ENCODE measurements around the gene EFCAB6. TPM values are rescaled to one million over a fixed set of nuclear protein-coding genes. Genes with fewer than 3 reads are reported as not detected.

EFCAB6 gene
- total RNA-seq, 2 donors from 2014 or later = 0.58 to 1.1 TPM

DNA sequence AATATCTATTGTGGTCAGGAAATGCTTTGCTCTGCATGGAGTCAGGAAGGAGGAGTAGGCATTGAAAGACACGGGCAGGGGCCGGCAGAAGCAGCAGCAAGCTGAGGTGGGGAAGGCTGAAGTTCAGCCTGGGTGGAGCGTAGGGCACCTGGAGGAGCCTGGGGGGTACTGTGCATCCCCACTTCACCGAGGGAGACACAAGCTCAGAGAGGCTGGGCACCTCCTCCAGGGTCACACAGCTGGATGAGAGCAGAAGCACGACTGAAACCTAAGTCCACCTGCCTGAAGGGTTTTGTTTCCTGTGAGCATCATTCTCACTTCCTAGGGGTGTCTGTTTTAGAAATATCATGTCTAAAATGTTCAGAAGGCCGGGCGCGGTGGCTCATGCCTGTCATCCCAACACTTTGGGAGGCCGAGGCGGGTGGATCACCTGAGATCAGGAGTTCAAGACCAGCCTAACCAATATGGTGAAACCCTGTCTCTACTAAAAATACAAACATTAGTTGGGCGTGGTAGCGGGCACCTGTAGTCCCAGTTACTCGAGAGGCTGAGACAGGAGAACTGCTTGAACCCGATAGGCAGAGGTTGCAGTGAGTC, 262.0 kb downstream of the EFCAB6 start:
- no peak for DNase-seq
- intact Hi-C loops (cut with DNase I, micrococcal nuclease) = no loop called here
- ATAC-seq = no peak

DNA sequence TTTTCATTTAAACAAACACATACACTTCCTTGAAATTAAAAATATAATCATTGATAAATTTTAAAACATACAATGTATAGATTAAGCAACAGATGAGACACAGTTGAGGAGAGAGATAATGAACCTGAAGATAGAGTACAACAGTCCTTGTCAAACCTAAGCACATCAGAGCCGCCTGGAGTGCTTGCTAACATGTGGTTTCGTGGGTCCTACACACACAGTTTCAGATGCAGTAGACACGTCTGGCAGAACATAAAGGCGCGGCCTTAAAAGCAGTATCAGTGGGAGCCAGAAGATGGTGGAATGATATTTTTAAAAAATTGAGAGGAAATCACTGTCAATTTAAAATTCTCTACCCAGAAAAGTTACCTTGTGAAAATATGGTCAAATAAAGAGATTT, 265.9 kb downstream of the EFCAB6 start:
- intact Hi-C loops (cut with DNase I, micrococcal nuclease) = no loop called here
- ATAC-seq = no peak
- no peak for DNase-seq

DNA sequence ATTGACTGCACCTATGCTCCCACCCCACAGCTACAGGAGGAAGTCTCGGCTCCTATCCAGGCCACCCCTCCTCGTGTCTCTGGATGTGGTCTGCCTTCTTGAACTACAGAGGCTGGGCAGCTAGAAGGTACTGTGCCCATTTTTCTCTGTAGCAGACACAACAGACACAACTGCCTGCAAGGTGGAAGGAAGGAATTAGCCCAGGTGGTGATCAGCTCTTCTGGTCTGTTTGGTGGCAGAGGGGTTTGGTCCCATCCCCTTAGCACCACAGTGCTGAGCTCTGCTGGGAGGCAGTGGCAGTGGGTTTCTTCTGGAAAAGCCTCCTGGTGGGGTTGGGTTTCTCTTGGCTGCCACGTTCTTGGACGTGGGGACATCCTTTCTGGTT, 267.8 kb downstream of the EFCAB6 start:
- ATAC-seq = no peak
- intact Hi-C loops (cut with DNase I, micrococcal nuclease) = no loop called here
- DNase-seq = no peak

DNA sequence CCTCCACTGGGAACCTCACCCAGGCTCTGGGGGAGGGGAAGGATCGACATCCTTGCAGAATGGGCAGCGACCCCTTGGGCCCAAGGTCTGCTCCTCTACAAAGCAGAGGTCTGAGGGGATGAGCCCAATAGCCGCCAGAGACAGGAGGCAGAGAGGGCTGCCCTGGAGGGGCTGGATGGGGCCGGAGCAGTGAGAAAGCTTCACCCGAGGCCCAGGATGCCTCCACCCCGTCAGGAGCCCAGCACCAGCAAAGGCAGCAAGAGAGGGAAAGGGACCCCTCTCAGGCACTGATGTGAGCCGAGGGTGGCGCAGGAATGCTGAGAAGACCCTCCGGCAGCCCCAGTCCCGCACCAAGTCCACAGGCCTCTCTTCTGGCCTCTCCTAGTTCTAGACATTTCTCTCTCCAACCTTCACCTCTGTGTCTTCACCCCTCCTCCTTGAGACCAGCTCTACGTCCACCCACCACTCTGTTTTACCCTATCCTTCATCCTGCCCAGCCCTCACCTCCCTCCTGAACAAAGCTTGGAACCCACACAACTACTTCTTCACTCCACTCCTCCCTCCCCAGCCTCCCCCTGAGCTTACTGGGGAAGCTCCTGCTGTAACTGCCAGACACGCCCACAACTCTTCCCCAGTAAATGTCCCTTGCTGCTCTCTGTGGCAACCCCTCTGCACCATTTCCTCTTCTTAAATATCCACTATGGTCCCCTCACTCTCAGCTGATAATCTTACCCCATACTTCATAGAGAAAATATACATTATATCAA, 268.4 kb downstream of the EFCAB6 start:
- DNase-seq (no peak), ATAC-seq (no peak)
- intact Hi-C loops (cut with DNase I, micrococcal nuclease) = no loop called here

DNA sequence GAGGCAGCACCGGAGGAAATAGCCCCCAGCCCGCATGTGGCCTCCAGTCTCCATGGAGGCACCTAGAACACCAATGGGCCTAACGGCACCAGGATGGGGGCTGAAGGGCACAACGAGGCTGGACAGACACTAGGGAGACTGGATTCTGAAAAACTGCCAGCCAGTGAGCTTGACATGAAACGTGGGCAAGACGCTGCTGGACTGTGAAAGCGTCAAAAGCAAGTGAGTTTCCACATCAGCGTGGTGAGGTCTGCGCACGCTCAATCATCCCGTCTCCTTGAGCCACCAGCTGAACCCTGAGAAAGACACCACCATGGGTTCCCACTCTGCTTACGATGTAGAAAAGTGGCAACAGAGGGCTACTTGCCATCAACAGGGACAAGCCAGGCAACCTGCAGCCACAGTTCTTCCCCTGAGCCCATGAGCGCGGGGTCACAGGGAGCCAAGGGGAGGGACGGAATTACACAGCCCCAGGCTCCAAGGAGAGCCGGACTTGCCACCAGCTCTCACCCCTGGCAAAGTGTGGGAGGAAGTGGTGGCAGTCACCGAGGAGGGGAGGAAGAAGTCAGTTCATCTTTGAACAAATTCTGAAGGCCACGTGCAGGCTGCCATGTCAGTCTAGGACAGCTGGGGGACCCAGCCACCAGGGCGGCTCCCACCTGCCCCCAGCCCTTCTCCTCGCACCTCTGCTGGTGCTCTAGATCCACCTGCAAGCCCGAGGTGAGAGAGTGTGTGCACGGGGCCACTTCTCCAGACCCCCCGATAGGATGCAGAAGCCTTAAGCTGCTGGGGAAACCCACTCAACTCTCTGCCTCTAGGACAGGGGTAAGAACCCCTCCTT, 269.2 kb downstream of the EFCAB6 start:
- ATAC-seq (no peak), DNase-seq (no peak)
- intact Hi-C loops (cut with DNase I, micrococcal nuclease) = no loop called here

DNA sequence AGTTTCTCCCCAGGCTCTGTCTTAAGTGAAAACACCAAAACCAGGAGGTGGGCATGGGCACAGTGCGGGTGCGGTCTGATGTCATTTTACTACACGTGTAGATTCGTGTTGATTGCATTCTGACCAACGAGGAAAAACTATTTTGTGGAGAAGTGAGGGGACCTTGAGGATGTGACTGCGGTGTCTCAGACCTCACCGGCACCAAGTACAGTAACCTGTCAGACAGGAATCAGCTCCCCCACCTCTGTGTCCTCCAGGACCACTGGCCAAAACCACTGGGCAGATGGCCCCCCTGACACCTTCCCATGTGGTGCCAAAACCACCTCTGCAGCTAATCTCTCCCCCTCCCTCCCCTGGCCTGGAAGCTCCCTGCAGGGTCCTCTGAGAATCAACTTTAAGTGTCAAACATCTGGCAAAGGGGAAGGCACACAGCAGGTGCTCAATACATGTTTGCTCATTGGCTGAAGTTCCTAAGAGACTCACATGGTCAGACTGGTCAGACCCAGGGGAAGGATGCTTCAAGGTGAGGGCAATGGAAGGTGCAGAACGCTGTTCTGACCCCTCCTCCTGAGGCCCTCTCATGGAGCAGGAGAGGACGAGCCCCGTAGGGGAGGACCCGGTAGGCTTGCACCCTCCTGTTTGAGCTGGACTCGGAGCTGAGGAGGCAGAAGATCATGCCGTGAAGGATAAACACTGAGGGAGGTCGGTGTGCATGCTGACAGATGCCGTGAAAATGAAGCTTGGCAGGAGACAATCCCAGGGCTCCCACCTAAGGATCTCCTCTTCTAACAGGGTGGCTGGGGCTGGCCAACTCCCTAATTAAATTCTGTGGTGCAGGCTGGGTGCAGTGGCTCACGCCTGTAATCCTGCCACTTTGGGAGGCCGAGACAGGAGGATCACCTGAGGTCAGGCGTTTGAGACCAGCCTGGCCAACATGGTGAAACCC, 270.4 kb downstream of the EFCAB6 start:
- intact Hi-C loops (cut with DNase I, micrococcal nuclease) = no loop called here
- no peak for ATAC-seq
- no peak for DNase-seq

DNA sequence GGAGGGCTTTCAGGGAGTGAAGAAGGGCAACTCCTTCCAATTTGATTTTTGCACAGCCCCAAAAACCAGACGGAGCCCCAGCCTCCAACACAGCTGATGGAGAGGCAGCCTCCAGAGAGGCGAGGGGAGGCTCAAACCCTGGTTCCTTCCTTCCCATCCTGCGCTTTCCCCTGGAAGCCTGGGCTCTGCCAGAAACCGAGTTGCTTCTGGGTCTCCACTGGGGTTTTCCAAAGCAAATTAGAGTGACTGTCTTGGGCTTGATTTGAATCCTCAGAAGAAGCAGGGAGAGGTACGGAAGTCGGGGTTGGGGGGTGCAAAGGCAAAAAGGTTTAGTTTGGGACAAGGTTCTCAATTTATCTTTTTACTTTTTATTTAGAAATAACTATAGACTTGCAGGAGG, 271.1 kb downstream of the EFCAB6 start:
- DNase-seq (no peak), ATAC-seq (no peak)
- intact Hi-C loops (cut with DNase I, micrococcal nuclease) = no loop called here

DNA sequence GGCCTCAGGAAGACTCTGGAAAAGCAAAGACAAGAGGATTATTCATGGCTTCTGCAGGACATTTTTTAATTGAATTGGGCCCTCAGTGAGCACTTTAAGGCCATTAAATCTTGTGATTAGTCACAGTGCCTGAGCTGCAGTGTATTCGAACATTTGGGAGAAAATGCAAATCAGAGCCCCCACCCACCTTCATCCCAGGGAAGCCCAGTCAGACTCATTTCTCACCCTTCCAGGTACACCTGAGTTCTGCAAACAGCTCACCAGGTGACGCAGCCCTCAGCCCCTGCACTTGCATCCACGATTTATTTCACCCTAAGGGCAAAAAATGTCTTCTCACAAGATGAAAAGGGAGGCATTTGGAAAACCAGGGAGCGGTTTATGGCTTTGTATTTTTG, 271.6 kb downstream of the EFCAB6 start:
- DNase-seq (no peak), ATAC-seq (no peak)
- intact Hi-C loops (cut with DNase I, micrococcal nuclease) = no loop called here

DNA sequence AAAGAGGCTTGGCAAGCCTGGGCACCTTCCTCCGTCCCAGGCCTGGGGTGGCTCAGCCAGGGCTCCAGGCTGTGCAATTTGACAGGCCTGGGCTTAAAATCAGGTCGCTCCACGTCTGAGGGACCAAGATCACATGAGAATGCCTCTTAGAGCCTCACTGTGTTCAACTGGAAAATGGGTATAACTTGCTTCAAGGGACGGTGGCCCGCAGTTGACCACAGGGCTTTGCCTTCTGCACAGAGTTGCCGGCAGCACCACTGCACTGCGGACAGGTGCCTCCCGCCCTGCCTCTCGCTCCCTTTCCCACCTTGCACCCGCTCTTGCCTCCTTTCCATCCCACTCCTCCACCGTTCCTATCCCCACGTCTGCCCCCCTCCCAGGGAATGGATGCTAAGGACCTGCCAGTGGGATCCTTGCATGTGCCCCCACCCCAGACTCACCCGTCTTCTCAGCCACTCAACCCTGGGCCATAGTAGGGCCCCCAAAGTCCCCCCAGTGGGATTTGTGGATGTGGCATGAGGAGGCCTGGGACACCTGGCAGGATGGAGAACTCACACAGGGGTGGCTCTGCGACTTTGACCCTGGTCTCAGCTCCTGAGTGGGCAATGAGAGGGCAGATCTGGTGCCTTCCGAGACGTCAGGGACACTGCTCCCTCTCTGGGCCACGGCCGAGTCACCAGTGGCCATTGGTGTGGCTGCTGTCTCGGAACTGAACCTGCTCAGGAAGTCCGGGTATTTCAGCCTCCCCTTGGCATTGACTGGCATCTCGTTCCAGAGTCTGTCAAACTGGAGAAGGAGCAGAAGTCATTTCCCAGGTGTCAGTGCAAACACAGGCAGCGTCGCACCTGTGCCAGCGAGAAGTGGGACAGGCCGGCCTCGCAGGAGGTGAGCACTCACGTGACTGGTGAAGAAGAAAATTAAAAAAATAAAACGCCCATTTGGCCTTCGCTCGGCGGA, 272.3 kb downstream of the EFCAB6 start:
- no peak for DNase-seq
- intact Hi-C loops (cut with DNase I, micrococcal nuclease) = no loop called here
- ATAC-seq = no peak

DNA sequence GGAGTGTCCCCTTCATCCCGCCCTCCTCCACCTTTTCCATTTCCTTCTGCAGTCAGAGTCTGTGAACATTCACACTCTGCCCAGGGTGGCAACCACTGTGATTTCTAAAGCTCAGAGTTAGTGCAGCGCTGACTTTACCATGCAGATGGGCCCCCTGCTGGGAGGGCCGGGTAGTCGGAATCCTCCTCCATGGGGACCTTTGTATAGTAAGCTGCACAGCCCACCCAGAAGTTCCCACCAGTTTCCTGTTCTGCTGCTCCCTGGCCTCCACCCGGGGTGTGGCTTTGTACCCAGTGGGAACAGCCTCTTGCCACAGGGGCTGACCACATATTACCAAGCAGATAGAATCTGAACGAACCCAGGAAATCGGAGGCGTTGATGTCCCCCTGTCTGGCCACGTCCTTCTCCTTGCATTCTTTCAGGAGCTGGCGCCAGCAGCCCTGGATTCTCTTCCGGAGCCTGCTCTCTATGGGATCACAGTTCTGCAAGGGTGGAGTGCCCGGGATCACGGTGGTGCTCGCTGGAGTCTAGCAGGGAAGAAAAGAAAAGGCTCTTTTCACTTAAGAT, 275.0 kb downstream of the EFCAB6 start:
- ATAC-seq (no peak), DNase-seq (no peak)
- intact Hi-C loops (cut with DNase I, micrococcal nuclease) = no loop called here

DNA sequence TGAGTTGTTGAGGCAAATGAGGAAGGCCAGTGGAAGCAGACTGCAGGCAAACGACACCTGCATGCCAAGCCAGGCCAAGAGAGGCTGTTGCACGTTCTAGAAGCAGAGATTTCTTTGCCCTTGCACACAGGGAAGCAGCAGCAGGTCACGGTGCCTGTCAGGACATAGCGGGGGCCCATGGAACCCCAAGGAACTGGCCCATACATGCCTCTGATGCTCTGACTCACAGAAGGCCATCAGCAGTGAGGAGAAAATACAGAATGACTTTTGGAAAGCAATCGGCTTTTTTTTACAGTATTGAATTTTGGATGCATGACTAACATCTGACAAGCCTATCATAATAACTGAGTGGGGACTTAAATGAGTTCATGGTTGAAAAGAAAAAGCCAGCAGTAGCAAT, 276.4 kb downstream of the EFCAB6 start:
- intact Hi-C loops (cut with DNase I, micrococcal nuclease) = no loop called here
- ATAC-seq = no peak
- DNase-seq = no peak

DNA sequence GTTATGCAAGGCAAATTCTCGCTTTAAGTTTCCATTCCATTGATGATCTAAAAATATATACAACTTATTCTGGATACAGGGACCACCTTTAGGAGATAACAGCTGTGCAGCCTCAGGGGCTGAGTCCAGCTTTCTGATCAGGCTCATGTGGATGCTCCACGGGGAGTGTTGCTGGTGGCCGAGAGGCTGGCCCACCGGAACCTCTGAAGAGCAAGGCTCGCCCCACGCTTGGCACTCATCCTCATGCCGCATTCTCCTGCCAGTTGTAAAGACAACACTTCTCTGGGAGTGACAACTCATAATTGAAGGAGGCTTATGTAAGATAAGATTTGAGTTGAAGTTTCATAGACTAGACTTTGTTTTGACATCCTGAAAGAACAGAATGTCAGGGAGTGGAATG, 276.8 kb downstream of the EFCAB6 start:
- no peak for ATAC-seq
- intact Hi-C loops (cut with DNase I, micrococcal nuclease) = no loop called here
- DNase-seq = no peak

DNA sequence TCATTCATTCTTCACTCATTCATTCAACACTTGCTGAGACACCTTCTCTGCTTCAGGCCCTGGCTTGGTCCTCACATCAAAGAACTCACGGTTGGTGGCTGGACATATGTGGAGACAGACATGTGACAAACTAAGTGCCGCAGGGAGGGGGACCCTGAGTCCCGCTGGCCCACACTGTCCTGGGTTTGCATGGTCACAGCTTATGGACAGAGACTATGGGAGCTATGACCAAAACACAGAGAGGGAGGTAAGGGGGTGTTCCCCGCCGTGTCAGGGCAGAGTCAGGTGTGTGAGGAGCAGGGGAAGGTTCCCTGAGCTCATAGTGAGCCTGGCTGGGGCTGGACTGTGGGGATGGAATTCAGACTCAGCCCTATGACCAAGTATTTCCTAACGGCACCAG, 277.2 kb downstream of the EFCAB6 start:
- DNase-seq (no peak), ATAC-seq (no peak)
- intact Hi-C loops (cut with DNase I, micrococcal nuclease) = no loop called here

DNA sequence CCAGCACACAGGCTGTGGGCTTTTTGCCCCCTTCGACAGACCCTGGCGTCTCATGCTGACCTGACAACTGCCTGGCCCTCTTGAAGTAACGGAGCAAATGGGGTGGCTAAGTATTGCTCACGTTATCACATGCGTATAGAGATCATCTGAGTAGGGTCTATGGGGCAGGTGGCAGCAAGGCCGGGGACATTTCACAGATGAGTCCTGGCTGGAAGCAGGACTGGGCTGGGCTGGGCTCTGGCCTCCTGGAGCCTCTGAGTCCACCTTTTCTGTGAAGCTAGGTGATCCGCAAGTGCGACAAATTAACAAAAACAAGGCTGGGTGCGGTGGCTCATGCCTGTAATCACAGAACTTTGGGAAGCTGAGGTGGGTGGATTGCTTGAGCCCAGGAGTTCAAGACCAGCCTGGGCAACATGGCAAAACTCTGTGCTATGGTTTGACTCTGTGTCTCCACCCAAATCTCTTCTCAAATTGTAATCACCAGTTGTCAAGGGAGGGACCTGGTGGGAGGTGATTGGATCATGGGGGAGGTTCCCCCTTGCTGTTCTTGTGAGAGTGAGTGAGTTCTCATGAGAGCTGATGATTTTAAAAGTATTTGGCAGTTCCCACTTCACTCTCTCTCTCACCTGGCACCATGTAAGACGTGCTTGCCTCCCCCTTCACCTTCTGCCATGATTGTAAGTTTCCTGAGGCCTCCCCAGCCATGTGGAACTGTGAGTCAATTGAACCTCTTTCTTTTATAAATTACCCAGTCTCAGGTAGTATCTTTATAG, 278.3 kb downstream of the EFCAB6 start:
- intact Hi-C loops (cut with DNase I, micrococcal nuclease) = no loop called here

DNA sequence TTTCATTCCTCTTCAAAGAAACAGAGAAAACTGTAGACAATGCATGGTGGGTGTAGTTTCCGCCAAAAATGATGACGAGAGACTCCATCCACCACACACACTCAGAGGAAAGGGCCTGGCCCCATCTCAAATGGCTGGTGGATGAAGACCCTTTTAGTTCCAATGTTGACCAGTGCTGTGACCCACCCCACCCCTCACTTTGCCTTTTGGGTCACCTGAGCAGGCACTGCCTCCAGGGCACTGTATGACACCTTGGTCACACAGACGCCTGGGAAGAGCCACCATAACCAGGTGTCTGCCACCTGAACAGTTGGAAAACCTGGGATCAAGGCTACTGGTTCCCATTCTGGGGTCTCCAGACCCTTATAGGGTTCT, 279.0 kb downstream of the EFCAB6 start:
- no peak for ATAC-seq
- no peak for DNase-seq
- intact Hi-C loops (cut with DNase I, micrococcal nuclease) = no loop called here

More for the DNA sequence above, 278.3 kb downstream of the EFCAB6 start:
- ATAC-seq (no peak), DNase-seq (no peak)

DNA sequence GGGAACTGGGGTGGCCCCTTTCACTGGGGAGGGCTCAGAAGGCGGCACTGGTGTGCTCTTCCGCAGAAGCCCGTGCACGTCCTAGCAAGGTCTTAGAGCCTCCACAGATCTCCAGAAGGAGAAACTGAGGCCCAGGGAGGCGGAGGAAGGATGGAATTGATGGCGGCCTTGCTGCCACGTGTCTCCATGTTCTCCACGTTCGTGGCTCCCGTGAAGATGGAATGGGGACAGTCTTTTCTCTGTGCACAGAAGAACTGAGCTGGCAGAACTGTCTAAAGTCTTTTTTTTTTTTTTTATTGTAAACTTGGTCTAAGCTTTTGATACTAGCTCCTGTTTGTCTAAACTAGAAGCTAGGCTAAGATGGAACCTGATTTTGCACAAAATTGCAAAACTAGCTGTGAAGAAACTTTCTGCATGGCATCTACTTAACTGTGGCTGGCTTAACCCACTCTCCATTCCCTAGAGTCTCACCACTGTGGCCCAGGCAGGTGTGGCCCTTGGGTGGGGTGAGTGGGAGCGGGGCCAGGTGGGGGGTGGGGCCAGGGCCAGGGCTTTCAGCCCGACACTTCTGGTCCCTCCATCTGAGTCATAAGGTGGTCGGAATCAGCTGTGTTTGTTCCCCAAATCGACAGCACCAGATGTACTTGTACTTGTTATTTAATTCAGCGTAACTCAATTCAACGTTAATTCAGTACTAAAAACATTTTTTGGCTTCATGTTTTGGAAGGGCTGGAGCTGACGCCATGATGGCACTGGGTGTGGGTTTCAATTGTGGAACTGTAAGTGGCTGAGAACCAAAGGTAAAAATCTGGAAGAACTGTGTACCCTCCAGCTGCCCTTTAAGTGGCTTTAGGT, 279.6 kb downstream of the EFCAB6 start:
- intact Hi-C loops (cut with DNase I, micrococcal nuclease) = no loop called here
- no peak for DNase-seq

More for the DNA sequence above, 279.6 kb downstream of the EFCAB6 start:
- ATAC-seq = no peak
